ENCODE measurements around the gene MATCAP1. TPM values are rescaled to one million over a fixed set of nuclear protein-coding genes. Genes with fewer than 3 reads are reported as not detected.

Gene MATCAP1
- total and polyA plus RNA-seq, 4 donors = 18.5 to 41.8 (median 26.0) TPM

DNA sequence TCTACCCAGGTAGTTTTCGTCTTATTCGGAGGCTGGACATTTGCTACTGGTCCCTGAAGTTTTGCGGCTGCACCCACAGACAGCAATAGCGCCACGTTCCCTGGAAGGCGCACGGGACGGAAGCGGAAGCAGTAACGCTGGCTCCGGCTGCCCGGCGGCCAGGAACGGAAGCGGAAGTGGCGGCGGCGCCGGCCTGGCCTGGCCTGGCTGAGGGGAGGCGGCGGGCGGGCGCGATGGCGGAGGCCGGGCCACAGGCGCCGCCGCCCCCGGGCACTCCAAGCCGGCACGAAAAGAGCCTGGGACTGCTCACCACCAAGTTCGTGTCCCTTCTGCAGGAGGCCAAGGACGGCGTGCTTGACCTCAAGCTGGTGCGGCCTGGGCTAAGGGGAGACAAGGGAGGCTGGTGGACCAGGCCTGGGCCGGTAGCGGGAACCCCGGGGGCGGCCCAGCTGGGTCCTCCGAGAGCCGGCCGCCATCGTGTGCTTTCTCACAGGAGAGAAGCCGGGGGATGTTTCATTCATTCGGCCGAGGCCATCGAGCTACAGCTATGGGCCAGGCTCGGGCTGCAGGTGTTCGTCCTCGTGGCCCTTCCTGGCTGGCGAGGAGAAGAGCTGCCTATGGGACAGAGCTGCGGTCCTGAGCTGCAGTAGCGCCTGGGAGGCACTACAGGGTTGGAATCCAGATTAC is 8.4 kb upstream of the MATCAP1 start, which contains the start of gene E2F4:
E2F4 (plus strand) TSS at position 161 of the 687 bp plus-strand sequence; CDS start at position 234, 73 bp downstream.
- TF ChIP-seq, protein P1, sequence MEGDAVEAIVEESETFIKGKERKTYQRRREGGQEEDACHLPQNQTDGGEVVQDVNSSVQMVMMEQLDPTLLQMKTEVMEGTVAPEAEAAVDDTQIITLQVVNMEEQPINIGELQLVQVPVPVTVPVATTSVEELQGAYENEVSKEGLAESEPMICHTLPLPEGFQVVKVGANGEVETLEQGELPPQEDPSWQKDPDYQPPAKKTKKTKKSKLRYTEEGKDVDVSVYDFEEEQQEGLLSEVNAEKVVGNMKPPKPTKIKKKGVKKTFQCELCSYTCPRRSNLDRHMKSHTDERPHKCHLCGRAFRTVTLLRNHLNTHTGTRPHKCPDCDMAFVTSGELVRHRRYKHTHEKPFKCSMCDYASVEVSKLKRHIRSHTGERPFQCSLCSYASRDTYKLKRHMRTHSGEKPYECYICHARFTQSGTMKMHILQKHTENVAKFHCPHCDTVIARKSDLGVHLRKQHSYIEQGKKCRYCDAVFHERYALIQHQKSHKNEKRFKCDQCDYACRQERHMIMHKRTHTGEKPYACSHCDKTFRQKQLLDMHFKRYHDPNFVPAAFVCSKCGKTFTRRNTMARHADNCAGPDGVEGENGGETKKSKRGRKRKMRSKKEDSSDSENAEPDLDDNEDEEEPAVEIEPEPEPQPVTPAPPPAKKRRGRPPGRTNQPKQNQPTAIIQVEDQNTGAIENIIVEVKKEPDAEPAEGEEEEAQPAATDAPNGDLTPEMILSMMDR (IDR thresholded peaks at IDR 0.05; ENCODE audit: control extremely low read depth, extremely low read depth) = peak; percentile 34
- peak; percentile 98 for ATAC-seq (ENCODE audit: insufficient read depth, low FRiP score)
- Histone ChIP-seq H3K36me3 (ENCODE audit: control insufficient read depth in 4 of 4, insufficient read depth in 4 of 4, low read length in 4 of 4) (peaks cover 18 to 32% (median 23%) of the 10 kb centered on the region in 4 donors), H3K4me3 (peak within 1 kb of the TSS; percentile 98), H3K27me3 (ENCODE audit: control insufficient read depth in 3 of 3, insufficient read depth in 3 of 3, low read length in 2 of 3) (no peaks in the 10 kb centered on the region), H3K9me3 (ENCODE audit: control insufficient read depth in 4 of 4, insufficient read depth in 3 of 4, low read length in 3 of 4) (no peaks in the 10 kb centered on the region), H3K9ac (ENCODE audit: insufficient read depth in 1 of 2, low read length in 2 of 2) (peak within 1 kb of the TSS; percentile 40 to 61), H3K27ac (ENCODE audit: low read depth in 1 of 2, low read length in 1 of 2) (peak within 1 kb of the TSS; percentile 39 to 82), H3K4me1 (ENCODE audit: control insufficient read depth in 5 of 5, insufficient read depth in 5 of 5, low read length in 5 of 5) (peaks cover 8 to 23% (median 11%) of the 10 kb centered on the region in 5 donors)
- WGBS, 2 donors = 0 to 1% methylated on average over 43 to 54 of the region's 54 CpGs
- DNase-seq = peak; percentile 88 to 95 (median 91)

DNA sequence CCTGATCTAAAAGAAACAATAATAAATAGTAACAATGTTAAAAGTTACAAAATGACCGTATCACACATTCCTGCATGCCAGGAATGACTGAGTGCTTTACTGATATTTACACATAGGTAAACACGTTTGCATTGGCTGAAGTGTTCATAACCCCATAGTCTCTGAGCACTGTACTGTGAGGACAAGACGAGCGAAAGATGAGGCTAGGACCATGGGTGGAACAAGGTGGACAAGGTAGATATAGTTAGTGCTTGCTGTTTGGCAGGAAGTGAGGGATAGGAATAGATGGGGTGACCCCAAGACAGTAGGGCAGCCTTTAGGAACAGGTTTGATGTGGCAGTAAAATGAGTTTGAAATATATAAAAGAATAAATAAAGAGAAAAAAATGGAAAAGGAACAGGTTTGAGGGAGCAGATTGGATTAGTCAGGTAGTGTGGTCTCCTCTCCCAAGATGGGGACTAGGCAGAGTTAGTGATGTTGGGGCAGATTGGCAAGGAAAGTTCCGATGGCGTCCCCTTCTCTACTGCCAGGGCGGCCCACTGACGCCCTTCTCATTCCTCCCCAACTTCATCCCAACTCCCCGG is 7.7 kb upstream of the MATCAP1 start:
- peaks cover 12 to 26% (median 18%) of the 10 kb centered on the region in 4 donors for H3K36me3 ChIP-seq (ENCODE audit: control insufficient read depth in 4 of 4, insufficient read depth in 4 of 4, low read length in 4 of 4)
- TF ChIP-seq, protein P1 (IDR thresholded peaks at IDR 0.05; ENCODE audit: control extremely low read depth, extremely low read depth) = no peak
- no peak overlapping the region for H3K9ac ChIP-seq (ENCODE audit: insufficient read depth in 1 of 2, low read length in 2 of 2)
- DNase-seq (no peak), ATAC-seq (ENCODE audit: insufficient read depth, low FRiP score) (no peak)
- peaks cover 8 to 23% (median 11%) of the 10 kb centered on the region in 5 donors for H3K4me1 ChIP-seq (ENCODE audit: control insufficient read depth in 5 of 5, insufficient read depth in 5 of 5, low read length in 5 of 5)
- H3K9me3 ChIP-seq (ENCODE audit: control insufficient read depth in 4 of 4, insufficient read depth in 3 of 4, low read length in 3 of 4) = no peaks in the 10 kb centered on the region
- H3K4me3 ChIP-seq = peak overlapping the region; percentile 26
- WGBS, 2 donors = 18 to 24% methylated on average over 9 of the region's 9 CpGs
- no peak overlapping the region for H3K27ac ChIP-seq (ENCODE audit: low read depth in 1 of 2, low read length in 1 of 2)
- H3K27me3 ChIP-seq (ENCODE audit: control insufficient read depth in 3 of 3, insufficient read depth in 3 of 3, low read length in 2 of 3) = no peaks in the 10 kb centered on the region

DNA sequence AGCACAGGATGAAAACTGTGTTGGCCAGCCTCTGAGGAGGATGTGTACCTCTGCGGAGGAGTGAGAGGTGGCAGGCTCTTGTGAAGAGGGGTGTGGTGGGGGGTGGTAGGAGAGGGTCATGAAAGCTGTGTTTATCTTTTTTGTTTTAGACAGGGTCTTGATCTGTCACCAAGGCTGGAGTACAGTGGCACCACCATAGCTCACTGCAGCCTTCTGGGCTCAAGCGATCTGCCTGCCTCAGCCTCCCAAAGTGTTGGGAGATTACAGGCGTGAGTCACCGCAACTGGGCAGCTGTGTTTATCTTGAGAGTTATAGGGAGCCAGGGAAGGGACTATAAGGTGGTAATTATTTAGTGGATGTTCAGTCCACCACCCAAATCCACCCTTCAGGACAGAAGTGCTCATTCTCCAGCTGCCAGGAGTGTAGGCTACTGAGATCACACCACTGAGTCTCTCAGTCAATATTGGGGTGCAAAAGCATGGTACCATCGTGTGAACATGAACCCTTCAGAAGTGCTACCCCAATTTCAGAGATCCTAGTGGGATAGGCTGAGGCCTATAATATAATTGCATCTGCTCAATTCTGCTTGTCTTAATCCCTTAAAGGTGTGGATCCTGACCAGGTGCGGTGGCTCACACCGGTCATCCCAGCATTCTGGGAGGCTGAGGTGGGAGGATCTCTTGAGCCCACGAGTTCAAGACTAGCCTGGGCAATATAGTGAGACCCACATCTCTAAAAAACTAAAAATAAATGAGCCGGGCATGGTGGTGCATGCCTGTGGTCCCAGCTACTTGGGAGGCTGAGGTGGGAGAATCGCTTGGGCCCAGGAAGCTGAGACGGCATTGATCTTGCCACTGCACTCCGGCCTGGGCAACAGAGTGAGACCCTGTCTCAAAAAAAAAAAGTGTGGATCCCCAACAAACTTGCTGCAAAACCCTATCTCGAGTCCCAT is 7.0 kb upstream of the MATCAP1 start:
- Histone ChIP-seq H3K4me1 (ENCODE audit: control insufficient read depth in 5 of 5, insufficient read depth in 5 of 5, low read length in 5 of 5) (peaks cover 8 to 26% (median 12%) of the 10 kb centered on the region in 5 donors), H3K9me3 (ENCODE audit: control insufficient read depth in 4 of 4, insufficient read depth in 3 of 4, low read length in 3 of 4) (no peaks in the 10 kb centered on the region), H3K9ac (ENCODE audit: insufficient read depth in 1 of 2, low read length in 2 of 2) (no peak overlapping the region), H3K4me3 (no peak overlapping the region), H3K36me3 (ENCODE audit: control insufficient read depth in 4 of 4, insufficient read depth in 4 of 4, low read length in 4 of 4) (peaks cover 11 to 18% (median 13%) of the 10 kb centered on the region in 4 donors), H3K27ac (ENCODE audit: low read depth in 1 of 2, low read length in 1 of 2) (peak overlapping the region in 1 of 2 donors; percentile 56), H3K27me3 (ENCODE audit: control insufficient read depth in 3 of 3, insufficient read depth in 3 of 3, low read length in 2 of 3) (no peaks in the 10 kb centered on the region)
- no peak for ATAC-seq (ENCODE audit: insufficient read depth, low FRiP score)
- 77% methylated on average over 13 of the region's 13 CpGs for WGBS, 2 donors
- TF ChIP-seq, protein P1 (IDR thresholded peaks at IDR 0.05; ENCODE audit: control extremely low read depth, extremely low read depth) = no peak
- no peak for DNase-seq
